Measurements from ENCODE around the gene EIF2AK3. TPM values are rescaled to one million over a fixed set of nuclear protein-coding genes. Genes with fewer than 3 reads are reported as not detected.
A peak's percentile ranks its signal among the peaks of the same experiment; 100 is the strongest.

EIF2AK3 gene
- total and polyA plus RNA-seq, 2 of the 13 experiments (the other 11 are each of a cell fraction or from before 2014, with no cell fraction given): 10.3 to 30.6 TPM

- TF ChIP-seq HNRNPK (IDR thresholded peaks at IDR 0.05; ENCODE audit: low read depth, low read length, poor library complexity, severe bottlenecking) (no peak), HNRNPUL1 (IDR thresholded peaks at IDR 0.05; ENCODE audit: low read depth, low read length) (no peak), CENPT (CRISPR knock-in tag; IDR thresholded peaks at IDR 0.05; ENCODE audit: low read depth) (no peak), TCF7L2 (IDR thresholded peaks at IDR 0.05; ENCODE audit: low read depth, low read length) (no peak), ZNF570 (CRISPR knock-in tag; IDR thresholded peaks at IDR 0.05; ENCODE audit: borderline replicate concordance) (no peak), ZNF619 (CRISPR knock-in tag; IDR thresholded peaks at IDR 0.05) (no peak), ARID5B (CRISPR knock-in tag; IDR thresholded peaks at IDR 0.05) (0 out of 2 replicates have a peak, but pooled peaks have one; percentile 13), ZNF317 (CRISPR knock-in tag; IDR thresholded peaks at IDR 0.05) (peak; percentile 95), ZFP90 (CRISPR knock-in tag; IDR thresholded peaks at IDR 0.05; ENCODE audit: borderline replicate concordance) (no peak), NBN (conservative IDR thresholded peaks at IDR 0.05) (no peak), GATA4 (IDR thresholded peaks at IDR 0.05; ENCODE audit: borderline replicate concordance, low read depth) (no peak), KAT8 (CRISPR knock-in tag; IDR thresholded peaks at IDR 0.05) (peak; percentile 28; the same call in 1 of the 2 replicates), CHD2 (IDR thresholded peaks at IDR 0.05; ENCODE audit: low read depth, low read length) (no peak), ISL2 (CRISPR knock-in tag; IDR thresholded peaks at IDR 0.05) (0 out of 2 replicates have a peak, but pooled peaks have one; percentile 24), MAZ (IDR thresholded peaks at IDR 0.05; ENCODE audit: borderline replicate concordance, low read depth, low read length) (no peak), MAZ (CRISPR knock-in tag; IDR thresholded peaks at IDR 0.05; ENCODE audit: low read depth) (no peak), ZNF468 (CRISPR knock-in tag; IDR thresholded peaks at IDR 0.05) (no peak), SIX4 (CRISPR knock-in tag; IDR thresholded peaks at IDR 0.05) (peak; percentile 83), HOXA5 (CRISPR knock-in tag; IDR thresholded peaks at IDR 0.05) (no peak), ATF1 (CRISPR knock-in tag; IDR thresholded peaks at IDR 0.05) (peak; percentile 44; the same call in 1 of the 2 replicates), ZBTB46 (CRISPR knock-in tag; IDR thresholded peaks at IDR 0.05; ENCODE audit: borderline replicate concordance) (no peak), KLF16 (CRISPR knock-in tag; IDR thresholded peaks at IDR 0.05) (0 out of 4 replicates have a peak, but pooled peaks of 1 of the 2 experiments have one; percentile 25), ZNF501 (CRISPR knock-in tag; IDR thresholded peaks at IDR 0.05) (peak; percentile 61), RAD21 (CRISPR knock-in tag; IDR thresholded peaks at IDR 0.05) (no peak), RNF2 (conservative IDR thresholded peaks at IDR 0.05; ENCODE audit: low read depth) (no peak), ELF3 (CRISPR knock-in tag; IDR thresholded peaks at IDR 0.05) (no peak)
Measured at GRCh38 chr2:88659538-88659915, 32.3 kb upstream of the EIF2AK3 start (continued).
